Measurements from ENCODE around the gene LSM3.

Gene LSM3

GRCh38 chr3:14223595-14223994, 45.0 kb downstream of the LSM3 start:
- DNase-seq = peak; percentile 57

- DNase-seq = peak; percentile 96
These were observed 46.3 kb downstream of the LSM3 start for GRCh38 chr3:14224895-14225294.

DNA sequence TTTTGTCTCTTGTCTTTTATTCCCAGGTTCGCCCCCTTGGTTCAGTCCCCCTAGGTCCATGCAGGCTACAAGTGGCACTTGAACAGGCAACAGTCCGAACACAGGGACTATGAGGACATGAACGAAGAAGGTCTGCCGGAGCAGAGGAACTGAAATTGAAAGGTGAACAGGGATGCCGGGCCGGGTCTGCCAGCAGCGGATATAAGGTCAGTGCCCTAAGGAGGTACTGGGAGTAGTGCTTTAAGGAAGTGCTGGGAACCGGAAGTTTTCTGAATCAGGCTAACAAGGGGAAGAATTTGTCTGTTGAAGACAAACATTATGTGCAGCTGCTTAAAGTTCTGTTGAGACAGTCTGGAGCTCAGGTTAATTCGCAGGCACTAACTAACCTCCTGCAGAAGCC, 46.8 kb downstream of the LSM3 start:
- peak; percentile 79 for DNase-seq

DNA sequence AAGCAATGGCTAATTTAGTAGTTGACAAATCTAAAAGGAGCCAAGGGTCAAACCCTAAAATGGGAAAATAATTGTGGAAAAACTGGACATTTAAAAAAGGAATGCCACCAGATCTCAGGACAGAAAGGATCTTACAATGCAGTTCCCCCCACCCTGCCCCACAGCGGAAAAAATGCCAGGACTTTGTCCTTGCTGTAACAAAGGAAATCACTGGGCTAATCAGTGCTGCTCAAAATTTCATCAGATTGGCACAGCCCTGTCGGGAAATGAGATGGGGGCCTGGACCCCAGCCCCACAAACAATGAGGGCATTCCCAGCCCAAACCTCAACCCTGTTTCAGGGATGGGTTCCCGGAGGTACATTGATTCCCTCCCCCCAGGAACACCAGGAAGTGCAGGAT, 47.7 kb downstream of the LSM3 start:
- DNase-seq = peak; percentile 41

DNA sequence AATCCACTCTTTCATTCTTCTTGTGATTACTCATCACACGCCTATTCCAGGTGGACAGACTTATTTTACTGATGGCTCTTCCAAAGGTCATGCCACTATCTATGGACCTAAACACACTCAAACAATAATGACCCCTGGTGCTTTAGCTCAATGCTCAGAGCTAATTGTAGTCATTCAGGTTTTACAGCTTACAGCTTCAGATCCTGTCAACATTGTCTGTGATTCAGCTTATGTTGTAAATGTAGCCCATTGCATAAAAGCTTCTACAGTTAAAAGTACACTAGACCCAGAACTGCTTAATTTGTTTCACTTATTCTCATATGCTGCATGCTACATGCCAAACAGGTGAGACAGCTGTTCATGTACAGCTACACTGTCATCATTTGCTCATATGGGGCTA, 49.2 kb downstream of the LSM3 start:
- peak; percentile 37 for DNase-seq

DNA sequence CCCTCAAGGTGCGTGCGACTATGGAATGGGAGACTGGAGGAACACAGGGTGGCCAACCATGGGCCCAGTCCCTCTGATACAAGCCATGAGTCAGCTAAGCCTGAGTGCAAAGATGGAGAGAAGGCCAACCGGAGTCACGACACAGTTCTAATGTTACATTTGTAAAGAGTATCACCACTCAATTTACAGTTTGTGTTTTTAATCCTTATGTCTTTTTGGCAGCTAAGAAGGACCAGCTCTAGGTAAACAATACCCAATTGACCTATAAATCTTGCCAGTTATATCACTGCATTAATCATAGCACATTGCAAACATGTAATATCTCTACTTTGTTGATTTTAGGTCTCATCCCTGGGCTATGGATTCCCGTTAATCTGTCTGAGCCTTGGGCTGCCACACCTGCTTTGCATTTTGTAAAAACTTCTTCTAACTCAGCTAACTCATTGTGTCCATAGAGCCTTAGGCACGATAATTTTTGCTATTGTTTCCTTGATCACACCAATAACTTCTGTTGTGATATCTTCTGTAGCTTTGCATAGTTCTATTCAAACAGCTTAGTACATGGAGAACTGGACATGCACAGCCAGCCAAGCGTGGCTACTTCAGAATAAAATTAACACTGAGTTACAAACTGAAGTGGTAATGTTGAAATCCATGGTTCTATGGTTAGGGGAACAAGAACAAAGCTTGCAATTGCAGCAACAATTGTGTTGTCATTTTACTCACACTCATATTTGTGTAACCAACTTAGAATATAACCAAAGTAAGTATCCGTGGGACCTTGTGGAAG, 50.3 kb downstream of the LSM3 start:
- DNase-seq = peak; percentile 35

- peak; percentile 91 for DNase-seq
These were observed 51.1 kb downstream of the LSM3 start for GRCh38 chr3:14229695-14230094.

- DNase-seq = no peak
These were observed 52.1 kb downstream of the LSM3 start for GRCh38 chr3:14230729-14231128.

- peak; percentile 49 for DNase-seq
These were observed 52.8 kb downstream of the LSM3 start for GRCh38 chr3:14231145-14231990.

GRCh38 chr3:14231998-14232501, 53.4 kb downstream of the LSM3 start:
- no peak for DNase-seq

GRCh38 chr3:14234251-14235002, 55.8 kb downstream of the LSM3 start:
- DNase-seq = peak; percentile 31

DNA sequence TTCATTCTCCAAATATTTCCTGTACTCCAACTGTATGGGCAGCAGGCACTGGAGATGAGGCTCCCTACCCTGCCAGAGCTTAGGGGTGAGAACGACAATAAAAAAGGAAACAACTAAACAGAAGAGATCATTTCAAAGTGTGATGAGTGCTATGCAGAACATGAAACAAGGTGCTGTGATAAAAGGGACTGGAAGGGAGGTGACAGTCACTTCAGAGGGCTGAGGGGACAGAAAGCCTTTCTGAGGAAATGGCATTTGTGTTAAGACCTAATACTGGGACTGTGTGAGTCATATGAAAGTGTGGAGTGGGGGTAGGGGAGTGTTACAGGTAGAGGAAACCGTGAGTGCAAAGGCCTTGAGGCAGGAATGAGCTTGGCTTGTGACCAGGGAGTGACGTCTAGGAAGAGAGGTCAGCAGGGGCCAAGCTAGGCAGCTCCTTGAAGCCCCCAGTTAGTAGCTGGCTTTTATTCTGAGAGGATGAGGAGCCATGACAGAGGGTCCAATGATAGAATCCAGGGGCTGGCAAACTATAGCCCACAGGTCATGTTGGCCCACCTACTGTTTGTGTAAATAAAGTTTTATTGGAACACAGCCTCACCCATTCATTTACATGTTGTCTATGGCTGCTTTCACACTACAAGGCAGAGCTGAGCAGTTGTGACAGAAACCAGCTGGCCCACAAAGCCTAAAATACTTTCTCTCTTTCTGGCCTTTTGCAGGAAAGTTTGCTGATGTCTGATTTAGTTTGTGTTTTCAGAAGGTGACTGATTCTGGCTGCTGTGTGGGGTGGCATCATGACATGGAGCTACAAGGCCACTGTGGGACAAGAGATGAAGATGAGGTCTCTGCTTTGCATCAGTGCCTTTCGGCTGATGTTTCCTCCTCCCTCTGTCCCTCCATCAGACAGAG, 56.6 kb downstream of the LSM3 start:
- DNase-seq = peak; percentile 69

GRCh38 chr3:14235912-14236295, 57.3 kb downstream of the LSM3 start:
- DNase-seq = peak; percentile 75

DNA sequence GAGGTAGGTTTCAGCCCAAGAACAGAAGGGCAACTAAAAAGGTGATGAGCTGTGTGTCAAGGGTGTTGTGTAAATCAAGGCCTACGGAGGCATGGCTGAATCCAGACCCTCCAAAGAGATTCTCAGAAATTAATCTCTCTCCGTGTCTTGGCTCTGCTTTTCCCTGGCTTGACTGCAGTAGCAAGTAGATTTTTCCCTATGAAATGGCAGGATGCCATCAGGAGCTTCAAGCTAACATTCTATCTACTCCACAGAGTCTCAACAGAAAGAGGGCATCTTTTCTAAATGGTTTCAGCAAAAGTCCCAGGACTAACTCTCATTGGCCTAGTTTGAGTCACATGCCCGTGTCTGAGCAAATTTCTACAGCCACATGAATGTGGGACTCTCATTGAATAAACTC, 58.3 kb downstream of the LSM3 start:
- no peak for DNase-seq

GRCh38 chr3:14237457-14237856, 58.8 kb downstream of the LSM3 start:
- peak; percentile 42 for DNase-seq

GRCh38 chr3:14238356-14238755, 59.7 kb downstream of the LSM3 start:
- DNase-seq = peak; percentile 36

DNA sequence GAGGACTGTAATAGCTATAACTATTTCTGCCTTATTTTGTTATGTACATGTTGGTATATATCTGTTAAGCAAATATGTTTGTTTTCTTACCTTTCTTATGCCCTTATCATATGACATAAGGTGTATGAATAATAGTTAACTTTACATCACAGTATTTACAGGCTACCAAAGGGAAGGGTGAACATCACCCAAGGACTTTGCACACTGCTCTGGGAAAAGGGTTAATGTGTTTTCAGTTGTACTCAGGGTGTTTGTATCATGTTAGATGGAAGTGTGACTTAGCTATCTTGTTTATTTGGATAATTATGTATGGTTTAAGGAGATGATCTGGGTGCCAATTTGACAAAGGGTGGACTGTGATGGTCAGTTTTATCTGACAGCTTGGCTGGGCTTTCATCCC, 60.3 kb downstream of the LSM3 start:
- DNase-seq = no peak

- DNase-seq = no peak
These were observed 61.3 kb downstream of the LSM3 start for GRCh38 chr3:14239940-14240339.

DNA sequence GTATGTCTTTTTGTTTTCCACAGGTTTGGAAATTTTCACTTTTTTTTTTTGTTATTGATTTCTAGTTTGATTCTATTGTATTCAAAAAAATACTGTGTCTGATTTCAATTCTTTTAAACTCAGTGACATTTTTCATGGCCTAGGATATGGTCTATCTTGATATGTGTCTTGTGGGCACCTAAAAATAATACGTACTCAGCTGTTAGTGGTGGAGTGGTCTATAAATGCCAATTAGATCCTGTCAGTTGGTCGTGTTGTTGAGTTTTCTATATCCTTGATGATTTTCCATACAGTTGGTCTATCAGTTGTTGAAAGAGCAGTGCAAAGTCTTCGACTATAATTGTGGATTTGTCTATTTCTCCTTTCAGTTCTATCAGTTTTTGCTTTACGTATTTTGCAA, 61.7 kb downstream of the LSM3 start:
- no peak for DNase-seq

DNA sequence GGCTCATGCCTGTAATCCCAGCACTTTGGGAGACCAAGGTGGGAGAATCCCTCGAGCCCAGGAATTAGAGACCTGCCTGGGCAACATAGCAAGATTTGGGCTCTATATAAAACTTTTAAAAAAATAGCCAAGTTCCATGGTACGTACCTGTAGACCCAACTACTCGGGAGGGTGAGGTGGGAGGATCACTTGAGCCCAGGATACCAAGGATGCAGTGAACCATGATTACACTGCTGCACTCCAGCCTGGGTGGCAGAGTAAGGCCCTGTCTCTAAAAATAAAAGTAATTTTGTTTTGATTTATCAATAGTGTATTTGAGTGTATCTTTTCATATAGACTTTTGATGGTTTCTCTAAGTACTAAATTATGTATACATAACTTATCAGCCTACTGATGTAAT, 63.1 kb downstream of the LSM3 start:
- DNase-seq = no peak

DNA sequence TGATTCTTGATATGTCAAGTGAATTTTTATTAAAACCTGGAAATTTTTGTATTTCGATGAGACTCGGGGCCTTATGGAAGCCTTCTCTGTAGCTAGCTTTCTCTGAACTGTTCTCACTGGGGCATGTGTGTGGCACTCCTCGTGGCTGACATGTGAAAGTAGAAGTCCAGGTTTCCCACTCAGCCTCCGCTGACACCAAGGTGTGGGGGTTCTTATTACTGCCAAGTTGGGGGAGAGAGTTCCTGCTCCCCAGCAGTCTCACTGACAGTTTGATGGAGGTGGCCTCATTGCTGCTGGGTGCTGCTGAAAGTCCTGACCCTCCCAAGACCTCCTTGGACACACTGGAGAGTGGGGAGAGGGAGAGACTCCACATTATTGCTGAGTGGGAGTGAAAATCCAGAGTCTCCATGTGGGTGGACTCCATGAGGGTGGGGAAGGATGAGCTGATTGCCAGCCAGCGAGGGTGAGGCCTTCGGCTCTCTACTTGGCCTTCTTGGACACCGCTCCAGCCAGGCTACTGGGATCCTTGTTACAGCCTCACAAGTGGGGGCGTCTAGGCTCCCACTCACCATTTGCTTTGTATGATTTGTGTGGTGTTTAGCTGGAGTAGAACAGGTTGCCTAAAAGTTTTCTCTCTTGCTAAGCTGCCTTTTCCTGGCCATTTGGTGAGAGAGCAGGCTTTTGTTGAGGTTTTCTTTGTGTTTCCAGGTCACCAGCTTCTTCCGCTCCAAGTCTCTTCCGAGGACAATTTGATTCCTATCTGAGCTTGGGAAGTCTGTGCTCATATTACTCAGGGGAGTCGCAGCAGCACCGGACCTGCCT, 64.1 kb downstream of the LSM3 start:
- peak; percentile 32 for DNase-seq

Data from islet precursor cell (in vitro differentiated cells).